ENCODE data around the gene LY9.

LY9 gene

DNA sequence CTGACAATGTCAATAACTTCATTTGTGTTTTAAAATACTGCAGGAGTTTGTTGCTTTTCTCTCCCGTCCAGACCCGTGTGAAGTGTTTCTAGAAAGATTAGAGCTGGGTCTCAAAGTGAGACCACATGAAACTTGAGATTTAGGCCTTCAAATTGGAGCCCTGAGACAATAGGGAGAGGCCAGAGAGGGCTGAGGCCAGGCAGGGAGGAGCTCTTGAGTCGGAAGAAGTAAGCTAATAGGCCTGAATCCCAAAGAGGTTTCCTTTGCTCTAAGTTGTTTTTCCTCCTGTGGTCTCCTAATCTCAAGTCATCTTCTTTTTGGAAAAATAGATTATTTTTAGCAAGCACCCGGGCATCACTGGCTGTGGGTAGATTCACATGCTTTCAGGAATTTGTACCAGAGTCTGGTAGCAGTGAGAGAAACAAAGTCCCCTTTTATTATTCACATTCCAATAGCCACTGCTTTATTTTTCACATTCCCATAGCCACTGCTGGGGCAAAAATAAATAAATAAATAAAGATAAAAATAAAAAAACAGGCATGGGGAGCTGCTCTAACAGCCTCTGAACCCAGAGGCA, 41.1 kb downstream of the LY9 start:
- DNase-seq (ENCODE audit: low read depth): no peak

DNA sequence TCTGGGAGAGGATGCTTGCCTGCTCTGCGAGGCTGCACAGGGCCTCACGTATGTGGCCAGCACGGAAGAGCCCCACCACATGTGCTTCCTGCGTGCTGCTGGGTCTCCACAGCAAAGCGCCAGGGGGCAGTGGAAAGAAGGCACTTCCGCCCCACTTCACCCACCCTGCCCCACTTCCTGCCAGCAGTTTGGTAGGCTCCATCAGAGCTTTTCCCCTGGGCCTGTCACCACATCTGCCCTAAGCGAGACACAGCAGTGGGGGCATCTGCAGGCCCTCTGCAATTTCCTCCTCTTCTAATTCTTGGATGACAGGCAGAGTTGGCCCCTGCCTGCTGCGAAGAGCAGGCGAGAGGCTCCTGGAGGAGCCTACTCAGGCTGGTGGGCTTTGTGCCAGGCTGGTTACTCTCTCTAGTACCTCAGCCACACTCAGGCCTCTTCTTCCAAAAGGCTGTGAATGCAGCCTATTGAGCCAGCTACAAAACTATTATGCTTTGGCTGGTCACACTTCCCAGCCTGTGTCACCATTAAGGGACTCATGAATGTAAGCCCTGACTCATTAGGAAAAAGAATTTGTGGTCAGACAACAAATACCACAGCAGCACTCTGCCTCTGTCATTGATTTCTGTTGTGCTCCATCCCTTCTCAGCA, 41.7 kb downstream of the LY9 start:
- DNase-seq (ENCODE audit: low read depth): no peak

DNA sequence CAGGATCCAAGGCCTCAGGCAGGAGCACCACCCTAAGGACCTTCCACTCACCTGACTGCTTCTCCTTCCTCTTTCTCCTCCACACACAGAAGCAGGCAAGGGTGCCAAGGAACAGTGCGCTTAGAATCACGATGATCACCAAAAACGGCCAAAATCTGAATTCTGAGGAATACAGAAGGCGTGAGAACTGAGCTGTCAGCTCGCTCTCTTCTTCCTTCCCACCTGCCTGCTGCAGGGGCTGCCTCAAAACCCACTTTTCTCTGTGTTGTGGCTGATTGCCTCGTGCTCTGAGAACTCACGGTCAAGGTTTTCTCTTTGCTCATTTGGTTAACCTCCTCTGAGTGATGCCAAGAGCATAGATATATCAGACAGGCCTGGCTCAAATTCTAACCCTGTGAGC, 42.9 kb downstream of the LY9 start:
- DNase-seq (ENCODE audit: low read depth): no peak

DNA sequence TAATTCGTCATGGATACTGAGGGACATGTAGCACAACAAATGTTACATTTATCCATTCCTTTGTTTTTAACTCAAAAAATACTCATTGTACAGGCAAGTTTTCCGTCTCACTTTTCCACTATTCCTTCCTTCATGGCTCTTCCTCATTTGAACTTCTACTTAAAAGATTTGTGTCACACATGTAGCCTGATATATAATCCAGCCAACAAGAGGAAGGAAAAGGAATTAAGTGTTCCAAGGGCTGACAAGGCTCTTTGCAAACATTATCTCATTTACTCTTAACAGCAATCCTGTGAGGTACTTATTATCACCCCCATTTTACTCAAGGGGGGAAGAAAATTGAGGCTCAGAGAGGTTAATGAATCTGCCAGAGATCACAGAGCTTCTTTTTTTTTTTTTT, 43.8 kb downstream of the LY9 start:
- DNase-seq (ENCODE audit: low read depth): no peak

DNA sequence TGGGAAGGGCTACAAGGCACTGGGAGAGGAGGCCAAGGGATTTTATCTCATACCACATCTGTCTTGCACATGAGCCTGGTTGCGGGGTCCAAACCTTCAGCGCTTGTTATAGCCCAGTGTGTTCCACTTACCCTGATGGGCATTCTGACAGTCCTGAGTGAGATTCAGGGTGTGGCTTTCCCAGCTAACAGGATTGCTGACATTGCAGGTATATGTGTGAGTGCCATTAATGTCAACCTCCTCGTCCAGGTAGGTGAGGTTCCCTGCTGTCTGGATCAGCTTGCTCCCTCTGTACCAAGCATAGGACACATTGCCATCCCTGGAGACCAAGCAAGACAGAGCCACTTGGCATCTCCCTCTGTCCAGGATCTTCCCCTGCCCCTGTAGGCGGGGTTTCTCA, 45.1 kb downstream of the LY9 start:
- no peak for DNase-seq (ENCODE audit: low read depth)

DNA sequence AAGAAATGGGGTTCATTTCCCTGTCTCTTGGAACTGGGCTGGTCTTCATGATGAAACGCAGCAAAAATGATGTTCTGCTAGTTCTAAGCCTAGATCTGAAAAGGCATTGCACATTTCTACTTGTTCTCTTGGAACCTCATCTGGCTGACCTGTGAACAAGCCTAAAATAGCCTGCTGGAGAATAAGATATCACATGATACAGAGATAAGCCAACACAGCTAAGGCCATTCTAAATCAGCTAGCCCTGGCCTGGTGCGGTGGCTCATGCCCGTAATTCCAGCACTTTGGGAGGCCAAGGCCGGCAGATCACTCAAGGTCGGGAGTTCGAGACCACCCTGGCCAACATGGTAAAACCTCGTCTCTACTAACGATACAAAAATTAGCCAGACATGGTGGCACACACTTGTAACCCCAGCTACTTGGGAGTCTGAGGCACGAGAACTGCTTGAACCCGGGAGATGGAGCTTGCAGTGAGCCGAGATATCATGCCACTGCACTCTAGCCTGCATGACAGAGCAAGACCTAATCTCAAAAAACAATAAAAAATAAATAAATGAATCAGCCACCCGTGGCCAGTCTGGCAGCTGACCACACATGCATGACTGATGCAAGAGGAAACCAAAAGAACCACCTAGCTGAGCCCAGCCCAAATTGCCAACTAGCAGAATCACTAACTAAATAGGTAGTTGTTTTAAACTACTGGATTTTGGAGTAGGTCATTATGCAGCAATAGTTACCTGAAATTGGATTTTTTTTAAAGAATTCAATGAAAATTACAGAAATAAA, 48.7 kb downstream of the LY9 start:
- no peak for DNase-seq (ENCODE audit: low read depth)

DNA sequence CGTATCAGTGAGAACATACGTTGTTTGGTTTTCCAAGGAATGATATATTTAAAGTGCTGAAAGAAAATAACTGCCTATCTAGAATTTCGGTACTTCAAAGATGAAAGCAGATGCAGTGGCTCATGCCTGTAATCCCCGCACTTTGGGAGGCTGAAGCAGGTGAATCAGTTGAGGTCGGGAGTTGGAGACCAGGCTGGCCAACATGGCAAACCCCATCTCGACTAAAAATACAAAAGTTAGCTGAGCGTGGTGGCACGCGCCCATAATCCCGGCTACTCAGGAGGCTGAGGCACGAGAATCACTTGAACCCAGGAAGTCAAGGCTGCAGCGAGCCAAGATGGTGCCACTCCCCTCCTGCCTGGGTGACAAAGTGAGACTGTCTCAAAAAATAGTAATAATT, 50.3 kb downstream of the LY9 start:
- DNase-seq (ENCODE audit: low read depth): no peak

DNA sequence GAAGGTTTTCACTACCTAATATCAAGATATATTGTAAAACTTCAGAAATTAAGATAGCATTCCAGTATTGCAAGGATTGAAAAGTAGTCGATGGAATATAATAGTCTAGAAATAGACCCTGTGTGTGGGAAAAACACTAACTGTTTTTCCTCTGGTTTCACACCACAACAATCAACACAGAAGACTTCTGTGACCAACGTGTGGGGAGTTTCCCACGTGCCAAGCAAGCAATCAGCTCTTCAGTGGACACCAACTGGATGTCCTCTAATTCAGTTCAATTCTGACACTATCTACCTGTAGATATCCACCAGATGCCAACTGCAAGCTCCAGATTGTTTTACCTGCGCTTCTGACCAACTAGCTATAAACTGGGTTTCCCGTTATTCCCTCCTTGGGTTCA, 54.6 kb downstream of the LY9 start:
- DNase-seq (ENCODE audit: low read depth): no peak

DNA sequence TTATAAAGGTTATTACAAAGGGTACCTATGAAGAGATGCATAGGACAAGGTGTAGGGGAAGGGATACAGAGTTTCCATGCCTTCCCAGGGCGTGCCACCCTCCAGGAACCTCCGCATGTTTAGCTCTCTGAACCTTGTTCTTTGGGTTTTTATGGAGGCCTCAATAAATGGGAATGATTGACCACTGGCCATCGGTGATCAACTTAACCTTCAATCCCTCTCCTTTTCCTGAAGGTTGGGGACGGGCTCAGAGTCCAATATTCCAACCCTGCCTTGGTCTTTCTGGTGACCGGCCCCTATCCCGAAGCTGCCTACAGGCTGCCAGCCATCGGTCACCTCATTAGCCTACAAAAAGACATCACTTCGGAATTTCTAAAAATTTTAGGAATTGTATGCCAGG, 55.0 kb downstream of the LY9 start:
- DNase-seq (ENCODE audit: low read depth): no peak

DNA sequence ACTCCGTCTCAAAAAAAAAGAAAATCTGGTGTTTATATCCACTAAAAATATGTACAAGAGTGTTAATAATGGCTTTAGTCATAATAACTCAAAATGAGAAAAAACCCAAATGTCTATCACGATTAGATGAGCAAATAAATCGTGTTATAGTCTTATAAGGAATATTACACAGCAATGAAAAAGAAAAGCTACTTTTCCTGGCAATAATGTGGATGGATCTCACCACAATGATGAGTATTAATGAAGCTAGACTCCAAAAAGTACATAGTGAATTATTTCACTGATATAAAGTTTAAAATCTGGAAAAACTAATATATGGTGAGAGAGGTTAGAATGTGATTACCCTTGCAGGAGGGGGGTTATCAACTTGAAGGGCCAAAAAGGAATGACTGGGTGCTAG, 57.0 kb downstream of the LY9 start:
- DNase-seq (ENCODE audit: low read depth): no peak

DNA sequence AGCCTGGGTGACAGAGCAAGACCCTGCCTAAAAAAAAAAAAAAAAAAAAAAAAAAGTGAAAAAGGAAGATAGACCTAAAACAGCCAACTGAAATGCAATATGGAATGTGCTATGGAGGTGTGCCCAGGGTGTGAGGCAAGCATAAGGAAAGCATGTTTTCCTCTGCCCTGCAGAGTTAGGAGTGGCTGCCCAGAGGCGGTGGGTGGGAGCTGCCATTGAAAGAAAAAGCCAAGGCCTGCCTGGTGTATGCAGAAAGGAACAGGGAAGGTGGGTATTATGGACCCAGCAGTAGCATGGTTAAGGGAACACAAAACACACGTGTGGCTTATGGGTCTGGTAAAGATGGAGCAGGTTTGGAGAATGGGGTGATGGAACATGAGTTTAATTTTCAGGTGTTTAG, 57.8 kb downstream of the LY9 start:
- no peak for DNase-seq (ENCODE audit: low read depth)

DNA sequence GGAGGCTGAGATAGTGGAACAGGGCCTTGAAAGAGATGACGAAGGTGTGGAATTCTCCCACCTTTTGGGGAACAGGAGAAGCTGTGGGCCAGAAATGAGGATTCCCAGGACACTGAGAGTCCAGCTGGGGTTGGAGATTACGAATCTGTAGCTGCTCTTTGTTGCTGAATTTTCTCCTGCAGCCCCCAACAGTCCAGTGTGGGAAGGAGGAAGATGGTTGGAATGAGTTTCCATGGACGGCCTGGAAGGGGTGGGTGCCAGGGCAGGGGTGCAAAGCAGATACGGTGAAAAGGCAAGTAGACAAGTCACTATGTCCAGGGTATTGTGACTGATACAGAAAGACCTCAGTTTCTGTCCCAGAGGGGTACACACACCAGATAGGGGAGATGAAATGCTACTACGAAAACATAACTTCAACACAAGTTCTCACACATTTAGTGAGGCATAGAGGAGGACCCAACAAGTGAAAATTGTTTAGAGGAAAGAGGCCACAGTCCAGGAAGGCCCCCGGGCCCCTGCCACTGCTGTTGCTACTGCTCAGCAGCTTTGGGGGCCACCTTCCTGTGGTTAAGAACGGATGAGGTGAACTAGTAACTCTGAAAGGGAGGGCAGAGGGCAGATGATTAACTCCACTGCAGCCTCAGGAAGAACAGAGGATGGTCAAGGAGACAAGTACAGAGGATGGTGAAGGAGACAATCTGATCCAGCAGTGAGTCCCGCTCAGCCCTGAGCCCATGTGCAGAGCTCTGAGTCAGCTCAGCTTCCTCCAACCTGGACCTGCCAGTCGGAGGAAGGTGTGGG, 59.4 kb downstream of the LY9 start:
- no peak for DNase-seq (ENCODE audit: low read depth)

DNA sequence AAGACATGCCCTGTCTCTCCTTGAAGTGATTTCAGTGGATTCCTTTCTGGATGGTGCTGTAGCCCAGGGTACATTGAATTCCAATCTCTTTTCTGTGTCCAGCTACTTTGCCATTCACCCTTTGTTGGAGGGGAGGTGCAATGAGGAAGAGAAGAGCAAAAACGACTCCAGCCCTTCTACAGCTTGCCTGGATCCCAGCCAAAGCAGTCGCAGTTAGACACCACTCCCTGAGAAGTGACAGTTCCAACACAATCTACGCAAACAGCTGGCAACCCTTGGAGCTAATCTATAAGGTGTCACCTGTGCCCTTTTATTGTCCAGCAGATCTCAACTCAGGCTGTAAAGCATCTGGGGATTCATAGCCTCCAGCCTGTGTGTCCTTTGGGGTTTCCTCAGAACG, 62.1 kb downstream of the LY9 start:
- no peak for DNase-seq (ENCODE audit: low read depth)

DNA sequence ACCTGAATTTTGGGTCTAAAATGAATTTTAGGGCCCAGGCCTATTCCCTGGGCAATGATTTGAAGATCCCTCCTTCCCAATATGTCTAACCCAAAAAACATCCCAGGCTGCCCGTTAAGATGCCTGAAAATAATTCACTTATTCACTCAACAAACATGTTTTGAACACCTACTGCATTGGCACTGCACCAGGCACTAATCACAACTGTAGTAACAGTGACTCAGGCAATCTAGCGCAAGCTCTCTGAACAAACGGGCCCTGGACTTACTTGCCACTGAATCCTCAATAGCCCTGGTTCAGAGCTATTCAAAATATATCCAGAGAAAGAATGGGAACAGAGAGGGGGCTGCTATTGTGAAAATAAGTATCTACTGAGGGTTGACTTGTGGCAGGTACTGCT, 62.5 kb downstream of the LY9 start:
- no peak for DNase-seq (ENCODE audit: low read depth)

DNA sequence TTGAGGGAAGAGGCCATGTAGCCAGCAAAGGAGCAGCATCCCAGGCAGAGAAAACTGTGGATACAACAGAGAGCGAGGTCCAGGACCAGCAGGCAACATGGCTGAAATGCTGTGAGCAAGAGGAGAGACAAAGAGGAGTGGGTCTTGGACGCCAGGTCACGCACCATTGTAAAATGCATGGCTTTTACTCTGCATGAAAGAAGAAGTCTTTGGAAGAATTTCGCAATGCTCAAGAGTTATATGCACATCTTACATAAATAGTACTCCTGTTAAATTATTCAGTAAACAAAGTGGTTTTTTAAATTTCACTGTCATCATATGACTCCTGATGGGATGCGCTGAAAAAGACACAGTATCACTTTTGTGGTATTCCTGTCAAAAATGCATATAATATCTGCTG, 63.2 kb downstream of the LY9 start:
- no peak for DNase-seq (ENCODE audit: low read depth)

DNA sequence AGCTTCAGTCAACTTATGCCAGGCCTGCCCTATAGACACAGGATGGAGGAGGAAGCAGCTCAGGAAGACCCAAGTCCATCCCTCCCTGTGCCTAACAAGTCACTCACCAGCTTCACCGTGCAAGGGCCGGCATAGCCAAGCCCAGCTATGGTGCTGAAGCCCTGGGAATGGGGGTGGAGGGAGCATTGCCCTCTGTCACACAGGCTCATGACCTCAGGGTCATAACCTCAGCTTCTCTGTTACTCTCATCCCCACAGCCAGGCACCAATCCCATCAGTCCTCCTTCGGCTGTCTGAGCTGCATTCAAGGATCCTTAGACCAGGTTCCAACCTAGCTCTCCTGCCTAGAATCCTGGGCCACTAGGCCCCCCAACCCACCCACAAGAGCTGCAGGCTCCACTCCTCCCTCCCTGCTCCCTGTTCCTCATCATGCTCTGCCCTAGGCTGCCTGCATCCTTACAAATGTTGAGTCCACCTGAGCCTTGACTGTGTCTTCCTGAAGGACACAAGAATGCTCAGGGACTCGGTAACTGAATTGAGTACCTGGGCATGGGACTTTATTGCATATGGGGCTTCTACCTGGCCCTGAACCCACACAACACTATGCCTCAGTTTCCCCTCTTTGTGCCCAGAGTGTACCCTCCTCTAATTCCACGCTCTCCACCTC, 65.0 kb downstream of the LY9 start:
- no peak for DNase-seq (ENCODE audit: low read depth)

DNA sequence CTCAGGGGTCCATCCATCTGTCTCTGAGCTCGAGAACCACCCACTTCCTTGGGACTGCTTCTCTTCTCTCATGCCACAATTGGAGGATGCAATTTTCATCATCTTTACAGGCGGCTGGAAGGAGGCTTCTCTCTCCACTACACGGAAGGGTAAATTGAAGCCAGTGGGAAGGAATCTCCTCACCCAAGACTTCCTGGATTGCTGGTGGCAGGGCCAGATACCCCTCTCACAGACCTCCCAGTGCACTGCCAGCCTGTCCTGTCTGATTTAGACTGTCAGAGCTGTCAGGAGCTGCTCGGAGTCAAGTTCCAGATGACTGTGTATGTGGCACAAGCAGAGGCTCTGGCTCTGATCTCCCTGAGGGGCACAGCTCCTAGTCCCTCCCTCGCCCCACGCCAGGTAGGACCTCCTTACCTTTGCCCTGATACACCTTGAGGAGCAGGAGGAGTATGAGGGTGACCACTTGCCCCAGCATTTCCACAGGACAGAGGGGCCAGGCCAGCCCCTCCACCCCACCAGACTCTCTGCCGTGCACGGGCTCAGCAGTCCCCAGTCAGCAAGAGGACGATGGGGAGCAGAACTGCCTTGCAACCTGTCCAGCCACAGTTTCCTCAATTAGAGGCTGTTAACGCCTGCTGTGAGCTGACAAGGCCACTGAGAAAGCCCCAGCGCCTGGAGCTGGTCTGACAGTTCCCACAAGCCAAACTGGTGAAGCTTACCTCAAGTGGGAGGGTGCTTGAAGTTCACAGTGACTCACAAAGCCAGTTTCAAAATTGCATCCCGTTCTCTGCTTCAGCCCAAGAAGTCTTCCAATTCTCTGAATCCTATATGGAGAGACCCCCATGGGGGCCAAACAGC, 66.5 kb downstream of the LY9 start, which contains the start of gene CD244:
CD244 (minus strand) TSS at position 685 of the 858 bp plus-strand sequence; CDS start at position 475, 210 bp downstream.
- no peak for DNase-seq (ENCODE audit: low read depth)

DNA sequence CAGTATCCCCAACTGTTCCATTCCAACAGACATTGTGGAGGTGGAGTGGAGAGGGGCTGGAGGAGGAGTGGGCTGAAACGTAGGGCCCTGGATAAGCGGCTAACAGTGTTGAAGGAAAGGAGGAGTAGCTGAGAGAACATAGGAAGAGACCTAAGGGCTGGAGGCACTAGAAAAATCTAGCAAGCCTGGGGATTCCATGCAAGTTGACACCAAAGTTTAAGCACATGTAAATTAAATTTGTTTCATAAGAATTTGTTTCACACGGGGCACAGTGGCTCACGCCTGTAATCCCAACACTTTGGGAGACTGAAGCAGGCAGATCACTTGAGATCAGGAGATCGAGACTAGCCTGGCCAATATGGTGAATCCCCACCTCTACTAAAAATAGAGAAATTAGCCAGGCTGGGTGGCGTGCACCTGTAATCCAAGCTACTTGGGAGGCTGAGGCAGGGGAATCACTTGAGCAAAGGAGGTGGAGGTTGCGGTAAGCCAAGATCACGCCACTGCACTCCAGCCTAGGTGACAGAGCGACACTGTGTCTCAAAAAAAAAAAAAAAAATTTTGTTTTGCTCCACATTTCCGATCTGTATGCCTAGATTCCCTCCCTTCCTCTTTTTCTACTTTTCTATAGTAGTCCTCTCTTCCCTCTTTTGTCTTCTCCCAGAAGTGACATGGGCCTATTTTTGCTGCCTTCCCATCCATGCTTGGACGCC, 67.2 kb downstream of the LY9 start:
- no peak for DNase-seq (ENCODE audit: low read depth)

DNA sequence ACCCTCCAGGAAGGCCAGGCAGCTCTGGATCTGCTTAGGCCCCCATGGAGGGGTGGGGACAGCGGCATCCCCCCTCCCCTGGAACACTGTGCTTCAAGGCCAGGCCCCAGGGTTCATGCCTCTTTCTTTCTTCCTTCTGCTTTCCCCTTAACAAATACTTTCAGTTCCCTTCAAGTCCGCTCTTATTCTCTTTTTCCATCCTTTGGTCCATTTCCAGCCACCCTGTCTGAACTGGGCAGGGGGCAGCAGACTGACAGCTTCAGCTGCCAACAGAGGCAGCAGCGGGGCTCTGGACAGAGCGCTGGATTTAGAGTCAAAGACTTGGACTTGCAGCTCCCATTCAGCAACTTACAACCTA, 67.8 kb downstream of the LY9 start:
- DNase-seq (ENCODE audit: low read depth): no peak

DNA sequence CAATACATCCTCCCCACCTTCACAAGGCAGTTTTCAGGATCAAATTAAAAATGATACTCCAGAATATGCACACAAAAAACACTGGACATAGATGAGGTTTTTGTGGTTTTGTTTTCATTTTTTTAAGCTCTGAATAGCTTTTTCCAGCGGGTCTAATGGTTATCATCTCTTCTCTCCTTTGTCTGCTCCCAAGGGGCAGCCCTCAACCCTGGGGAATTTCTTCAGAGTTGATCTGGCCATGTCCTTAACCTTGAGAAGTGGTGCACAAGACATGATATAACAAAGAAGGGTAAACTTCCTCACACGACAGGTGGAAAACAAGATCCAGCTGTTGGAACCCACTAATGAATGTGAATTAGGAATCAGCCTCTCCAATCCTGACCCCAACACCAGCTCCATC, 68.2 kb downstream of the LY9 start:
- no peak for DNase-seq (ENCODE audit: low read depth)

DNA sequence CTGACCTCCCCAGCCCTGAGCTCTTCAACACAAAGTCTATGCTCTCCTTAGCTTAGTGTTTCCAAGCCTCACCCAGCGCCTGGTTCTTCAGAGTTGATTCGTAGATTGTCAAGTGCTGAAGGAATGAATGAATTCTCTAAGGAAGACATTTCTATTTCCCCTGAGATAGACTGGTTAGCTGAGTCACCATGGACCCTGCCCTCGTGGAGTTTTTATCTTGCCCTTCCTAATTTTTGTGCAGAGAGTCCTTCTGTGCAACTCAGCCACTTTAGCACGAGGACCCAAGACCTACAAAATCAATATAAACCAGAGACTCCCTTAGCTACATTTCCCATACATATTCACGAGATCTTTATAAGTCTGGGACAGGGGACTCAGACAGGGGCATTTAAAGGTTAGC, 69.4 kb downstream of the LY9 start:
- DNase-seq (ENCODE audit: low read depth): no peak
